CD4-positive, alpha-beta T cell treated with Interleukin-17A for 4 hours (primary cell): ENCODE measurements around the gene HELT.

Experiments
- DNase-seq: peaks from one replicate; pipeline ENCODE4 v3.0.0-alpha.2; 2020; ENCODE audit warnings: mixed read lengths

Gene HELT

GRCh38 chr4:185004562-185005218 is 13.6 kb upstream of the HELT start:
- DNase-seq = no peak

DNA sequence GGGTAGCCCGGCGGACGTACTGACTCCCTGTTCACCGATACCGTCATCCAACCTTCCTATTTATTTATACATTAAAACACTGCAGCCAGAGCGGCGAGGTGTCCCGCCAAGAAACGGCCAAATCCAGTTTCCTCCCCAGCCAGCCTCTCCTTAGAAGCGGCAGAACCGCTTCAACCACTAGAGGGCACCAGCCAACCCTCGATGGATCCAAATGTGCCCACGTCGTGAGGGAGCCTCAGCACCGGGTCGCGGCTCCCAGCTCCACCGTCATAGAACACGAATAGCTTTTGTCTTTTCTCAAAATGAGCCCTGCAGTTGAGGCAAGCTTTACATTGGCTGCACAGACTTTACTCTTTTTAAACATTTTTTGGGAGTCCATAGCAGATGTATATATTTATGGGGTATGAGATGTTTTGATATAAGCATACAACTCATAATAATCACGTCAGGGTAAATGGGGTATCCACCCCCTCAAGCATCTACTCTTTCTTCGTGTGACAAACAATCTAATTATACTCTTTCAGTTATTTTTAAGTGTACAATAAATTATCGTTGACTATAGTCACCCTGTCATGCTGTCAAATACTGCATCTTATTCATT is 13.0 kb upstream of the HELT start:
- DNase-seq = peak; percentile 81

- peak; percentile 36 for DNase-seq
Measured at GRCh38 chr4:185011408-185011807, 6.9 kb upstream of the HELT start.

- DNase-seq = no peak
Measured at GRCh38 chr4:185013417-185014125, 4.7 kb upstream of the HELT start.

GRCh38 chr4:185015108-185015507 is 3.2 kb upstream of the HELT start:
- no peak for DNase-seq

DNA sequence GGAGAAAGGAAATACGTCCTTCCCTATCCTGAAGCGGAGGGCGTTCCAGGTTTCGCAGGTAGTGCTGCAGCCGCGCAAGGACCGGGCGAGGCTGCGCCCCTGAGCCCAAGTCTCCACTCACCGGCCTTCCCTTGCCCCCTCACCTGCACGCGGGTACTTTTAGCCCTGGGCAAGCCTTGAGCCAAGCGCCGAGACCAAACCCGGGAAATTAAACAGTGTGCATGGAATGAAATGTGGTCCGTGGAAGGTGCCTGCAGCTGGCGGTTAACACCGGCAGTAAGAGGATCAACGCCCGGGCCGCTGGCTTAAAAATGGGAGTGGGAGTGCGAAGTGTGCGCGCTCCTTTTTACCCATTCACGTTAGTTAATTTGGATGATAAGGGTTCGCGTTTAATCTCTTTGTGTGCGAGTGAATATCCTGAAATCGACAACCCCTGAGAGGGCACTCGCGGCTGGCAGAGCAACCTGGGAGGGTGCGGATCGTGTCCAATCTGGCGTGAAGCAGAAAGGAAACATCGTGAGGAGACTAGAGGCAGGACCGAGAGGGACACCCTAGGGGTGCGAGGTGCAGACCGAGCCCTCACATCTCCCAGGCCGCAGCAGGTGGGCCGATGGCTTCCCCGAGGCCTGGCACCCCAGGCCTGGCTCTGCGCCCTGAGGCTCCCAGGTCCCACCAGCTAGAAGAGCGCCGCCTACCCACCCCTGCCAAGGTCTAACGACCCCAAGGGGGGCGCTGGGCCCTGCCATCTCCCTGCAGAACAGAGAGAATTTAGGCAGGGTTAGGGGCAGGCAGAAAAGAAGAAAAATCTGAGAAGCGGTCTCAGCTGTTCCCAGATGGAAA is 2.0 kb upstream of the HELT start:
- no peak for DNase-seq

DNA sequence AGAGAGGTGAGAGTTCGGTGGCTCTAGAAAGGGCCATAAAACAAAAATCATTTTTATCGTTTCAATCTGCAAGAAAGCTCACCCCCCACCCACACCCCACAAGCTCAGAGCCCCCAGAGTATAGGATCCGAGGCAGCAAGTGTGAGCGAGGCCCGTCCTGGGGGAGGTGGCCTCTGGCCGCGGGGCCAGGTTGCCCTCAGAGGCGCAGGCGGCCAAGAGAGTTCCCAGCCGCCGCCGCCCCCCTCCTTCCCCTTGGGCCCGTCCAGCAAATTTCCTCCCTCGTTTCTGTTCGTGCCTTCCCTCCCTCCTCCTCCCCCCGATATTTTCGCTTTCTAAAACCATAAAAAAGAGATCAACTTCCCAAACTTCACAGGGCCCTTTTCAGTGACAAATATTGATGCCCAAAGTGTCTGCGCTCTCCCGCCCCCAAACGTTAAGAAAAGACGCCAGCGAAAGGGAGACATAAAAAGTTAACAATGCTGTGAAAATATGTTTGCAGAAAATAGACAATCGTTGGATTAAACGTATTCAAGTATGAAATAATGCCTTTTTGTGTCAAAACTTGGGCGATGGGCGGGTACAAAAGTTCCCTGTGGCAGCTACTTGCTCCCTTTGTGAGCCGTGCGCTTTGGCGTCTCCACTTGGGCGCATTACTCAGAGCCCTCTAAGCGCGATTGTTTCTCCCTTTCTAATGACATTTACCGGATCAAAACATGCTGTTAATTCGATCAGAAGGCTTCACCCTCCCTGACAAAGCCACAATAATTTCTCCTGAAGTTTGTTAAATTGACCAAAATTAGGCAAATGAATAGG is 1.1 kb upstream of the HELT start:
- no peak for DNase-seq

- no peak for DNase-seq
Measured at GRCh38 chr4:185018834-185019455, 655 bp downstream of the HELT start.

GRCh38 chr4:185019456-185020292 is 1.4 kb downstream of the HELT start:
- no peak for DNase-seq

GRCh38 chr4:185020293-185020808 is 2.1 kb downstream of the HELT start:
- no peak for DNase-seq

GRCh38 chr4:185020863-185021761 is 2.8 kb downstream of the HELT start:
- no peak for DNase-seq

- no peak for DNase-seq
Measured at GRCh38 chr4:185023471-185023870, 5.2 kb downstream of the HELT start.

GRCh38 chr4:185028625-185029024 is 10.3 kb downstream of the HELT start:
- no peak for DNase-seq

DNA sequence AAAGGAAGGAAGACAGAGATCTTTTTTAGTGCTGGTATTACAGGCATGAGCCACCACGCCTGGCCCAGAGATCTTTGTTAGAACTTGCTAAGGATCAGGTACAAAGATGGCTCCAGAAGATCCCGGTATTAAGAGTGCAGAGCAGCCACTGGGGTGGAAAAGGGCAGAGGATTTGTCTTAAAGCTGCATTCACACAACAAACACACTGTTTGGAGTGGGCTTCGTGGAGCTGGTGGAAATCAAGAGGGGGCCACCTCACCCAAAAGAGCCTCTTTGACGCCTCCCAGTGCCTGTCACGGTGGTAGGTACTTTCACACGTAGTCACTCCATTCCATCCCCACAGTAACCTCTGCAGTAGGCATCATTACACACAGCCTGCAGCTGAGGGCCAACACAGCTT is 13.3 kb downstream of the HELT start:
- no peak for DNase-seq

DNA sequence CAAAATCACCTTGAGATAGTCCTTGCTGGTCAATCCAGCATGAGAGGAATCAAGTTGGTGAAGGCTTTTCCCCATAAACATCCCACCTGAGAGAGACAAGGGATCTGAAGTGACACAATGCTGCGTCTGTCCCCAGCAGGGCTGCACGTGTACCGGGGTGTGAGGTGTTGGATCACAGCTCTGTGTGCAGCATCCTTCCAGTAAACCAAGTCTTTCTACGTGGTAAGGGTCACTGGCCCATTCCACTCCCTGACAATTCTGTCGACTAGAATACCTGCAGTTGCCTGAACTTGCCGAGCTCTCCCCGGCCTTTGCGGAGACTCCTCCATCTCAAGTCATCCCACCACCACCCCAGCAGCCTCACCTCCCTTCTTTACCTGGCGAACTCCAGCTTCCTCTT is 14.8 kb downstream of the HELT start:
- no peak for DNase-seq

GRCh38 chr4:185033950-185034349 is 15.7 kb downstream of the HELT start:
- no peak for DNase-seq

- DNase-seq = no peak
Measured at GRCh38 chr4:185035284-185035683, 17.0 kb downstream of the HELT start.

- no peak for DNase-seq
Measured at GRCh38 chr4:185036019-185036418, 17.7 kb downstream of the HELT start.

- DNase-seq = no peak
Measured at GRCh38 chr4:185036842-185037241, 18.6 kb downstream of the HELT start.
